H1 (cell line): ENCODE measurements around the gene PLCB3. TPM values are rescaled to one million over a fixed set of nuclear protein-coding genes. Genes with fewer than 3 reads are reported as not detected.
A peak's percentile ranks its signal among the peaks of the same experiment; 100 is the strongest.

Experiments used
- GTF2F1 ChIP-seq: IDR thresholded peaks from 2 replicates; pipeline ENCODE4 v1.6.1; 2012; ENCODE audit warnings: low read depth, low read length, improper control_type of control experiment, borderline replicate concordance
- PHF8 ChIP-seq: fragments of 200-600 bp; sonication (generic); conservative IDR thresholded peaks from 2 replicates; pipeline ENCODE4 v1.7.1; 2012; ENCODE audit warnings: low read depth, mild to moderate bottlenecking, inconsistent platforms, low read length, moderate library complexity
- RNF2 ChIP-seq: fragments of 200-900, 300-1000 bp; sonication (generic); IDR thresholded peaks from 2 replicates; pipeline ENCODE4 v1.7.1; 2016; ENCODE audit warnings: borderline replicate concordance, low read depth, mild to moderate bottlenecking, antibody characterized with exemption, low read length; ENCODE audit not compliant: poor library complexity, severe bottlenecking; ENCODE audit errors: missing control alignments
- SP4 ChIP-seq: IDR thresholded peaks from 2 replicates; pipeline ENCODE4 v1.6.1; 2012; ENCODE audit warnings: low read length, inconsistent platforms
- TAF7 ChIP-seq: optimal IDR thresholded peaks from 2 replicates; pipeline ENCODE3; 2011; ENCODE audit warnings: low read depth, mild to moderate bottlenecking, inconsistent platforms, low read length, moderate library complexity, borderline replicate concordance
- TCF12 ChIP-seq: IDR thresholded peaks from 2 replicates; pipeline ENCODE4 v1.6.1; 2011; ENCODE audit warnings: low read depth, mild to moderate bottlenecking, low read length
- polyA plus RNA-seq, 7 experiments: library from polyadenylated mRNA; depleted of rRNA in 3 of 7; stranded (reverse) in 5 of 7; unstranded in 2 of 7; fragments of >200 nt in 5 of 7; fragments of 200-250 nt in 2 of 7; gene quantifications; 1 replicate in 5 of 7; 2 replicates in 1 of 7; 4 replicates in 1 of 7; pipeline versions ENCODE4 v1.2.1 to v1.2.3, GENCODE V29; 2011 to 2013; ENCODE audit warnings: missing spikeins in 2 of 7, mixed read lengths in 2 of 7
- total RNA-seq: library from RNA; stranded (reverse); fragmentation: NEBNext Ultra II Directional; extraction: Animal tissue kit (Norgen Biotek cat#: 25700); gene quantifications from 2 replicates; pipeline ENCODE4 v1.2.1, GENCODE V29; 2021
- TF ChIP-seq, protein P1 (sequence below), 3 experiments: IDR thresholded peaks; 1 replicate in 2 of 3; 2 replicates in 1 of 3; pipeline versions ENCODE4 v1.5.1 to v1.6.1; 2011; ENCODE audit warnings: low read length in 3 of 3, mild to moderate bottlenecking in 3 of 3, inconsistent platforms in 2 of 3, low read depth in 1 of 3, moderate library complexity in 1 of 3; ENCODE audit not compliant: insufficient read depth in 1 of 3; ENCODE audit errors: control extremely low read depth in 1 of 3

The PLCB3 gene
- total and polyA plus RNA-seq, 2 of the 8 experiments (the other 6 are each of a cell fraction or from before 2014, with no cell fraction given): 47.2 to 104 TPM

DNA sequence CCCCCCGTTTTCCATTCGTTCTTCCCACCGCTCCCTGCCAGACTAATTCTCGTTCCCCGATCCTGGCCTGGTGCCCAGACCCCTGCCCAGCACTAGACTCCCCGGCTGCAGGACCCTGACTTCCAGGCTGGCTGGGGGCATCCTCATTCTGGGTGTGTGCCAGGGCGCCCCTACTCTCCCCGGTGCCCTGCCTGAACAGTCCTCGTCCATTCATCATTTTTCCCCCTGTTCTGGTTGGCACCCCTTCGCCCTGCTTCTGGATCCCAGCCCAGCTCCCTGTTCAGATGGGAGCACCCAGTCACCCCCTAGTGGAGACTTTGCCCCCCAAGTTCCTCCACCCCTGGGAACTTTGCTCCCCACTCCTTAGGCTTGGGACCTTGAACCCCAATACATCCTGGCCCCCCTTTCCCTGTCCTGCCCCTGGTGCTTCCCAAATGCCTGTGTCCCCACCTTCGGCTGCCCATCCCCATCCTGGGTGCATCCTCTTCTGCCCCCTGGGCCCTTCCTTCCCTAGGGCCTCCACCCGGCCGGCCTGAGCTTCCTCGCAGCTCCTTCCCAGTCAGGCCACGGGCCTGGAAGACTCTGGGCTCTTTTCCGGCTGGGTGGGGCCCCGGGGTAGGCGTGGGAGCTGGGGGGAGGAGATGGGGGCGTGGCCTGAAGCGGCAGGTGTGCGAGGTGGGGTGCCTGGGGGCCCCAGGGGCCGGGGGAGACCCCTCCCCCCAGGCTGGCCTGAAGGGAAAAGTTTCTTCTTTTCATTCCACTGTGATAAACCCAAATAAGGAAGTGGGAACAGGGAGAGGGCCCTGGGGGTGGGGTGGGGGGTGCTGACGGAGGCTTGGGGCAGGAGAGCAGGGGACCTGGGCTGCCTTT is 908 bp downstream of the PLCB3 start (continued):
- no peak for TF ChIP-seq GTF2F1
- TF ChIP-seq RNF2: no peak
- peak; percentile 62 for TF ChIP-seq TAF7
- 0 out of 2 replicates have a peak, but pooled peaks have one; percentile 41 for TF ChIP-seq TCF12
- TF ChIP-seq SP4: no peak
- TF ChIP-seq, protein P1, sequence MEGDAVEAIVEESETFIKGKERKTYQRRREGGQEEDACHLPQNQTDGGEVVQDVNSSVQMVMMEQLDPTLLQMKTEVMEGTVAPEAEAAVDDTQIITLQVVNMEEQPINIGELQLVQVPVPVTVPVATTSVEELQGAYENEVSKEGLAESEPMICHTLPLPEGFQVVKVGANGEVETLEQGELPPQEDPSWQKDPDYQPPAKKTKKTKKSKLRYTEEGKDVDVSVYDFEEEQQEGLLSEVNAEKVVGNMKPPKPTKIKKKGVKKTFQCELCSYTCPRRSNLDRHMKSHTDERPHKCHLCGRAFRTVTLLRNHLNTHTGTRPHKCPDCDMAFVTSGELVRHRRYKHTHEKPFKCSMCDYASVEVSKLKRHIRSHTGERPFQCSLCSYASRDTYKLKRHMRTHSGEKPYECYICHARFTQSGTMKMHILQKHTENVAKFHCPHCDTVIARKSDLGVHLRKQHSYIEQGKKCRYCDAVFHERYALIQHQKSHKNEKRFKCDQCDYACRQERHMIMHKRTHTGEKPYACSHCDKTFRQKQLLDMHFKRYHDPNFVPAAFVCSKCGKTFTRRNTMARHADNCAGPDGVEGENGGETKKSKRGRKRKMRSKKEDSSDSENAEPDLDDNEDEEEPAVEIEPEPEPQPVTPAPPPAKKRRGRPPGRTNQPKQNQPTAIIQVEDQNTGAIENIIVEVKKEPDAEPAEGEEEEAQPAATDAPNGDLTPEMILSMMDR (IDR thresholded peaks at IDR 0.05; ENCODE audit: control extremely low read depth in 1 of 3, insufficient read depth in 1 of 3, low read depth in 1 of 3, low read length in 3 of 3): peak in 1 of 3 experiments; percentile 36; a peak in 1 of 4 replicates
- 0 out of 2 replicates have a peak, but pooled peaks have one; percentile 12 for TF ChIP-seq PHF8
